HUES6 (cell line): ENCODE data around the gene CIAPIN1.
A peak's percentile ranks its signal among the peaks of the same experiment; 100 is the strongest.
"Not testable (repeated sequence)": the region's sequence is repeated elsewhere in the genome, so short reads cannot be mapped to it uniquely, and the experiment has no call there.

Experiments
- H3K27ac ChIP-seq: 2 replicates; pipeline ENCODE4 v1.7.0; 2013; ENCODE audit warnings: low read depth, mild to moderate bottlenecking, low read length, inconsistent platforms
- H3K27me3 ChIP-seq: 2 replicates; pipeline ENCODE4 v1.6.1; 2013; ENCODE audit warnings: low read length; ENCODE audit not compliant: control insufficient read depth, insufficient read depth
- H3K36me3 ChIP-seq: 2 replicates; pipeline ENCODE4 v1.6.1; 2013; ENCODE audit warnings: low read length; ENCODE audit not compliant: control insufficient read depth, insufficient read depth
- H3K4me1 ChIP-seq: 2 replicates; pipeline ENCODE4 v1.6.1; 2013; ENCODE audit warnings: low read length; ENCODE audit not compliant: control insufficient read depth, insufficient read depth
- H3K4me3 ChIP-seq: 2 replicates; pipeline ENCODE4 v1.5.1; 2013; ENCODE audit warnings: low read depth, low read length
- H3K9ac ChIP-seq: one replicate; pipeline ENCODE4 v1.6.1; 2013; ENCODE audit warnings: mild to moderate bottlenecking, low read length
- H3K9me3 ChIP-seq: 2 replicates; pipeline ENCODE4 v1.6.1; 2013; ENCODE audit warnings: low read depth, low read length; ENCODE audit not compliant: control insufficient read depth, insufficient read depth

Gene CIAPIN1

GRCh38 chr16:57464523-57464922 lies 17.3 kb upstream of the CIAPIN1 start:
- H3K4me1 ChIP-seq, result peaks cover 3% of the 10 kb centered on the region; the same call in 1 of the 2 replicates
- no peaks in the 10 kb centered on the region for H3K27me3 ChIP-seq
- H3K36me3 ChIP-seq, result peaks cover 71% of the 10 kb centered on the region
- H3K9ac ChIP-seq, result no peak overlapping the region
- H3K4me3 ChIP-seq, result no peak overlapping the region
- no peaks in the 10 kb centered on the region for H3K9me3 ChIP-seq
- H3K27ac ChIP-seq, result no peak overlapping the region

GRCh38 chr16:57462978-57463362 lies 15.8 kb upstream of the CIAPIN1 start:
- peak overlapping the region; percentile 93 for H3K9ac ChIP-seq
- peaks cover 3% of the 10 kb centered on the region; the same call in 1 of the 2 replicates for H3K4me1 ChIP-seq
- H3K9me3 ChIP-seq, result no peaks in the 10 kb centered on the region
- peak overlapping the region; percentile 97 for H3K4me3 ChIP-seq
- no peak overlapping the region; the same call in 1 of the 2 replicates for H3K27ac ChIP-seq
- H3K36me3 ChIP-seq, result peaks cover 71% of the 10 kb centered on the region
- H3K27me3 ChIP-seq, result no peaks in the 10 kb centered on the region

GRCh38 chr16:57462209-57462977 lies 15.2 kb upstream of the CIAPIN1 start, which contains the start of gene POLR2C:
Gene POLR2C, plus strand, starts transcription at chr16:57462679. Its CDS starts 46 bp downstream, at chr16:57462725.
- H3K4me3 ChIP-seq, result peak within 1 kb of the TSS; percentile 97
- no peaks in the 10 kb centered on the region for H3K9me3 ChIP-seq
- no peaks in the 10 kb centered on the region for H3K27me3 ChIP-seq
- peaks cover 3% of the 10 kb centered on the region; the same call in 1 of the 2 replicates for H3K4me1 ChIP-seq
- H3K36me3 ChIP-seq, result peaks cover 71% of the 10 kb centered on the region
- H3K27ac ChIP-seq, result no peak within 1 kb of the TSS; the same call in 1 of the 2 replicates
- peak within 1 kb of the TSS; percentile 93 for H3K9ac ChIP-seq

- Histone ChIP-seq H3K9ac (no peak overlapping the region), H3K4me3 (no peak overlapping the region), H3K4me1 (peaks cover 5% of the 10 kb centered on the region; the same call in 1 of the 2 replicates), H3K27me3 (no peaks in the 10 kb centered on the region), H3K36me3 (peaks cover 57% of the 10 kb centered on the region), H3K9me3 (no peaks in the 10 kb centered on the region), H3K27ac (no peak overlapping the region)
These were observed 4.8 kb upstream of the CIAPIN1 start for GRCh38 chr16:57452021-57452420.

DNA sequence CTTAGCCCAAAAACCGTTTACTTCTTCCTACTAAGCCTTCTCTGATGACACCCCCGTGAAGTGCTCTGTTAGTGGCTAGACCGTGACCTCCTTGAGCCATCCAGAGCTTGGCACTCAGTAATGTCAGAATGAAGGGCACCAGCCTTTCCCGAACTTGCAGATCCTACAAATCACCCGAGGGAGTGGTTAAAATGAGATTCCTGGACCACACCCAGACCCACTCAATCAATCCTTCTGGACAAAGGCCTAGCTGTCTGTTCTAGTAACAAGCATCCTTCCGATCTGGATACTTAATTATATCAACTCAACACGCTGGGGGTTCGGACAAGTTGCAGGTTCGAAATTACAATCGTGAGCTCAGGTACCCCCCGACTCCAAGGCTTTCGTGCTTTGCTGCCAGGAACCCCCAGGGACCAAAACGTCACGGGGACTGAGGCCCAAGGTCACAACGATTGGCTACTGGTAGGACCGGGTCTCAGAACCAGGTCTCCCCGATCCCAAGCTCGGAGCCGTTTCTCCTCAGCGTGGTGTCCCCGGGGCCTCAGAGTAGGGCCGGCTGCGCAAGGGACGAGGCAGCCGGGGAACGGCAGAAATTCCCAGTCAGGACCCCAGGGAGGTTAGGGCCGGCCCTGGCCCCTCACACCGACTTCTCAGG lies 527 bp downstream of the CIAPIN1 start:
- Histone ChIP-seq H3K36me3 (peaks cover 21% of the 10 kb centered on the region), H3K9ac (peak overlapping the region; percentile 95), H3K9me3 (peaks cover 3% of the 10 kb centered on the region; the same call in 1 of the 2 replicates), H3K4me1 (peaks cover 9% of the 10 kb centered on the region; the same call in 1 of the 2 replicates), H3K27me3 (no peaks in the 10 kb centered on the region), H3K27ac (peak overlapping the region; percentile 87), H3K4me3 (peak overlapping the region; percentile 91)

DNA sequence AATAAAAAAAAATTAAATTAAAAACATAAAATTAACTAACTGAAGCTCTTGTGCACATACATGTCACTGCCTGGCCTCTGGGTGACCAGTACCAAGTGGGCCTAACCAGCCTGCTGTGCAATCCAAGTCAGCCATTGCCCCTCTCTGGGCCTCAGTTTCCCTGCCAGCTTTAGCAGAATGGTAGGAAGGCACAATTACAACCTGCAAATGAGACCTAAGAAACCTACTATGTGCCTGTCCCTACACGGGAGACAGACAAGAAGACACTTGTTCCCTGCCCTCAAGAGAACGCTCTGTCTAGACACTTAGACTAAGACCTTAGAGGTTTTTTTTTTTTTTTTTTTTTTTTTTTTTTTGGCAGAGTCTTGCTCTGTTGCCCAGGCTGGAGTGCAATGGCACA lies 1.7 kb downstream of the CIAPIN1 start:
- H3K9me3 ChIP-seq, result peaks cover 14% of the 10 kb centered on the region
- H3K27ac ChIP-seq, result no peak overlapping the region
- no peaks in the 10 kb centered on the region for H3K27me3 ChIP-seq
- H3K4me1 ChIP-seq, result peaks cover 9% of the 10 kb centered on the region; the same call in 1 of the 2 replicates
- peaks cover 22% of the 10 kb centered on the region for H3K36me3 ChIP-seq
- H3K9ac ChIP-seq, result no peak overlapping the region
- no peak overlapping the region for H3K4me3 ChIP-seq

- peaks cover 18% of the 10 kb centered on the region for H3K9me3 ChIP-seq
- no peak overlapping the region for H3K27ac ChIP-seq
These were observed 2.5 kb downstream of the CIAPIN1 start for GRCh38 chr16:57444711-57445110.

DNA sequence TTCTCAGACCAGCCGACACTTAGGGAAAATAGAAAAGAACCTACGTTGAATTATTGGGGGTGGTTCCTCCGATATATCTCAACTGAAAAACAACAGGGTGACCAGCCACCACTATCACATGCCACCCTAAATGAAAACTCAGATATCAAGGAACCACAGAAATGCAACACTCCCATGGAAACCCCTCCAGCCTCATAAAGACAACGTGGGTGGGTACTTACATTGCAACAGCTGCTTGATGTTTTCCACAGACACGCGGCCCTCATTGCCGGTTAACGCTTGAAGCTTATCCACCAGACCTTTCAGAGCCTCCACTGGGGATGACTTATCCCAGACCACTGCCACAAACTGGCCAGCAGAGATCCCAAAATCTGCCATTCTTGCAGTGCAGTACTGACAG lies 6.6 kb downstream of the CIAPIN1 start:
- not testable (repeated sequence) for H3K4me1 ChIP-seq, H3K27me3 ChIP-seq, H3K4me3 ChIP-seq, H3K9ac ChIP-seq, H3K27ac ChIP-seq
- peaks cover 65% of the 10 kb centered on the region for H3K36me3 ChIP-seq
- H3K9me3 ChIP-seq, result peaks cover 18% of the 10 kb centered on the region

More at GRCh38 chr16:57444711-57445110, 2.5 kb downstream of the CIAPIN1 start:
- H3K4me1 ChIP-seq, result peaks cover 9% of the 10 kb centered on the region; the same call in 1 of the 2 replicates
- no peak overlapping the region for H3K9ac ChIP-seq
- no peaks in the 10 kb centered on the region for H3K27me3 ChIP-seq
- no peak overlapping the region for H3K4me3 ChIP-seq
- H3K36me3 ChIP-seq, result peaks cover 29% of the 10 kb centered on the region

DNA sequence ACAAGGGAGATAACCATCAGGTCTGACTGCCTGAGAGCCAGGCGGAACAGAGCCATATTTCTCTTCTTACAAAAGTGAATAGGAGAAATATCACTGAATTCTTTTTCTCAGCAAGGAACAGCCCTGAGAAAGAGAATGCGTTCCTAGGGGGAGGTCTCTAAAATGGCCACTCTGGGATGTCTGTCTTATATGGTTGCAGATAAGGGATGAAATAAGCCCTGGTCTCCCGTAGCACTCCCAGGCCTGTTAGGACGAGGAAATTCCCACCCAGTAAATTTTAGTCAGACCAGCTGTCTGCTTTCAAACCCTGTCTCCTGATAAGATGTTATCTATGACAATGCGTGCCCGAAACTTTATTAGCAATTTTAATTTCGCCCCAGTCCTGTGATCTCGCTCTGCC lies 7.2 kb downstream of the CIAPIN1 start:
- not testable (repeated sequence) for H3K27me3 ChIP-seq, H3K4me1 ChIP-seq, H3K9ac ChIP-seq, H3K27ac ChIP-seq, H3K4me3 ChIP-seq
- peaks cover 71% of the 10 kb centered on the region for H3K36me3 ChIP-seq
- H3K9me3 ChIP-seq, result peaks cover 18% of the 10 kb centered on the region

DNA sequence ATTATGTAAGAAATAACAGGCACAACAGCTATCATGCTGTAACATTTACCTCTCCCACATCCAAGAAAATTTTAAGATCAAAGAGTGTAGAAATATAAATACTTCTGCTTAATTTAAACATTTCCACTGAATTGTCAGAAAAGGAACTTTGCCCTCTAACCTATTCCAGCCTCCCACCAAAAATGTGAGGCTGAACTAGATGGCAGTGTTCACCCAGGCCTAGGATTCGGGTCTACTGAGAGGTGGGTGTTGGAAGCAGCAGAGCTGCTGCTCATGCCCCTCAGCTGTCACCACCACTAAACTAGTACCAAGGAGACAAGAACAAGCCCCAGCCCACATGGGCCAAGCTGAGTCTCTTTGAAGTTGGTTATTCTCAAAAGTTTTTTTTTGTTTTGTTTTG lies 11.3 kb downstream of the CIAPIN1 start:
- Histone ChIP-seq H3K9me3 (peaks cover 7% of the 10 kb centered on the region), H3K36me3 (peaks cover 94% of the 10 kb centered on the region), H3K27ac (no peak overlapping the region), H3K4me3 (no peak overlapping the region), H3K9ac (no peak overlapping the region), H3K27me3 (no peaks in the 10 kb centered on the region), H3K4me1 (no peaks in the 10 kb centered on the region)

DNA sequence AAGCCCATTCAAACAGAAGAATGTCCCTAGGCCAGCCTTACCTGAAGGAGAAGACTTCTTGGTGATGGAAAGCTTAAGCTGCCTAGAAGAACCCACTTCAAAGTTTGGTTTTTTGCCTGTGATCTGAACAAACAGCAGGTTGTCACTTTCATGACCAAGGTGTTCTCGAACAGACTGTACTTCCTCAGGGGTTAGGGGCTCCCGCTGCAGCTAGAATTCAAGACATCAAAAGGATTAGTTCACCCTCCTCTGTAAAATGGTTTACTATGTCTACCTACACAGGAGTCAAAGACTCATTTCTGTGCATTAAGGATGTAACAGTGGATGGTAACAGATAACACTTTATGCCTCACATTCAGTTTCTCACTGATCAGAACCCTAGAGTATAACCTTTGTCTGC lies 13.2 kb downstream of the CIAPIN1 start:
- Histone ChIP-seq H3K4me3 (no peak overlapping the region), H3K27ac (no peak overlapping the region), H3K4me1 (no peaks in the 10 kb centered on the region), H3K9ac (no peak overlapping the region), H3K9me3 (no peaks in the 10 kb centered on the region), H3K27me3 (no peaks in the 10 kb centered on the region), H3K36me3 (peaks cover 92% of the 10 kb centered on the region)
